Skeletal muscle cell (primary cell): Measurements from ENCODE around the gene MMRN2.
A peak's percentile ranks its signal among the peaks of the same experiment; 100 is the strongest.
"Not testable (repeated sequence)": the region's sequence is repeated elsewhere in the genome, so short reads cannot be mapped to it uniquely, and the experiment has no call there.

Experiments used
- DNase-seq: peaks from one replicate; pipeline ENCODE4 v3.0.0-alpha.2; 2010; ENCODE audit warnings: low read depth
- H3K4me3 ChIP-seq: 2 replicates; pipeline ENCODE4 v1.5.1; 2011; ENCODE audit warnings: low read depth, mild to moderate bottlenecking, control low read depth, low read length, moderate library complexity

MMRN2 gene

DNA sequence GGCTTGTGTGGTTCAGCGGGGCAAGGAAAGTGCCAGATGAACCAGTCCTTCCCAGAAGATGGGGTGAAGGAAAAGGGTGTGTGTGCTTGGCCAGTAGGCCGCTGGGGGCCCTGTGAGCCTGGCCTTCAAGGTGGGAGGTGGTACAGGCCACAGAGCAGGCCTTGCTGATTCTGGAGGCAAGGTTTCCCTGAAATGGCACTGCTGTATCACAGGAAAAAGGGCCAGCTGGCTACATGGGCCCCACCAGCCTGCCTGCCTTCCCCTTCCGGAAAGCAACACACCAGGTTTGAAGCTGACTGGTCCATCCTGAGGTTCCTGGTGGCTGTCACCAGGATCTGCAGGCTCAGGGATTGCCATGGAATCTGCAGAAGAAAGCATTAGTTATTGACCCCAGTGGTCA lies 12.5 kb downstream of the MMRN2 start:
- H3K4me3 ChIP-seq: no peak overlapping the region
- DNase-seq: no peak

DNA sequence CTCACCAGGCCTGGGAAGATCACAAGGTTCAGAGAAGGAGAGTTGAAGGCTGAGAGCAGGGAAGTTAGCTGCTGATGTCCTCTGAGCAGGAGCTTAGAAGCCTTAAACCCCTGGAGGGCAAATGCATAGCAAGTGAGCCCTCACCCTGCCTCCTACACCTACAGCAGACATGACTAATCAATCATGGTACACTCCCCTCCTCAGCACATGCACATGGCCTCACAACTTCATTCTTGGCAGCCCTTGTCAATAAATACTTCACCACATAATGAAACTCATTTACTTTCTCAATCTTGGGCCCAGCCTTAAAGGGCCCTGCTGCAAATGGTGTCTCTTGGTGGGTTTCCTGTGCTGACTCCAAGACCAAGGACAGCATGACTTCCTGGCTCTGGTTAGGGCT lies 12.9 kb downstream of the MMRN2 start:
- DNase-seq: no peak
- H3K4me3 ChIP-seq: no peak overlapping the region

DNA sequence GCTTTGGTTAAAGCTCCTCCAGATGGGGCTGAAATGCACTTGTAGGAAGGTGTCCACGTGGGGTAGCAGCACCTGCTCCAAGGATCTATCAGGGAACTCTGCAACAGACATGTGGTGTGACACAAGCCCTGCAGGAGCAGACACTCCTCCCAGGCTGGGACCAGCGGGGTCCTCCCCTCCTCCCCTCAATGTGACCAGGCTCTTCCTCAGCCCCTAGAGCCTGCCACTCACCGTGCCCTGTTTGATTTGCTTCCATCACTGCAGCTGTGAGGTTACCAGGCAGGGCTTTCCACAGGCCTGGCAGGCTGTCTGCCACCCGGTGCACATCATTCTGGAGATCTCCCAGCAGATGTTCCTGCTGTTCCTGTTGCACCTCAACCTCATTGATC lies 13.4 kb downstream of the MMRN2 start:
- H3K4me3 ChIP-seq: no peak overlapping the region
- no peak for DNase-seq

DNA sequence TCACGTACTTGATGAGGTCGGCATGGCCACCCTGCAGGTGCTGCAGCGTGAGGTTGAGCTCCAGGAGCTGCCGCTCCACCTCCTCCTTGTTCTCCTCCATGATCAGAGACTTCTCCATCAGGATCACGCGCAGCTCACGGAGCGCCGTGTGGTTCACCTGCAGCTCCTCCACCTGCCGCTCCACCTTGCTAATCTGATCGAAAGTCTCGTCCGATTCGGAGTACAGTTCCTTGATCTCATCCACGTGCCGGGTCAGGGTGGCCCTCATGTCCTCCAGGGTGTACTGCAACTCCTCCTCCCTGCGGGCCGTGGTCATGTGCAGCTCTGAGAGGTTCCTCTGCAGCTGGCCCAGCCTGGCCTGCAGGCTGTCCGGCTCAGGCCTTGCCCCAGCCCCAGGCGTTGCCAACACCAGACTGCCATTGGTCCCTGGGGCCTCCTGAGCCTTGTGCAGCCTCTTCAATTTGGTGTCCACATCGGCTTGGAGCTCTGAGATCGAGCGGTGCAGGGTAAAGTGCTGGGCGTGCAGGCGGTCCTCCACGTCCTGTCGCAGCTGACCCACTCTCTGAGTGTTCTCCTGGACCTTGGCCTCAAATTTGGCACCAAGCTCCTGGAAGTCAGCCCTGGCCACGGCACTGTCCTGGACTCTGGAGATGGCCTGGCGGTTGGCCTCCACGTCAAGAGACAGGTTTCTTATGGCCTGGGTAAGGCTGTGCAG lies 13.9 kb downstream of the MMRN2 start:
- DNase-seq: no peak
- H3K4me3 ChIP-seq: no peak overlapping the region

DNA sequence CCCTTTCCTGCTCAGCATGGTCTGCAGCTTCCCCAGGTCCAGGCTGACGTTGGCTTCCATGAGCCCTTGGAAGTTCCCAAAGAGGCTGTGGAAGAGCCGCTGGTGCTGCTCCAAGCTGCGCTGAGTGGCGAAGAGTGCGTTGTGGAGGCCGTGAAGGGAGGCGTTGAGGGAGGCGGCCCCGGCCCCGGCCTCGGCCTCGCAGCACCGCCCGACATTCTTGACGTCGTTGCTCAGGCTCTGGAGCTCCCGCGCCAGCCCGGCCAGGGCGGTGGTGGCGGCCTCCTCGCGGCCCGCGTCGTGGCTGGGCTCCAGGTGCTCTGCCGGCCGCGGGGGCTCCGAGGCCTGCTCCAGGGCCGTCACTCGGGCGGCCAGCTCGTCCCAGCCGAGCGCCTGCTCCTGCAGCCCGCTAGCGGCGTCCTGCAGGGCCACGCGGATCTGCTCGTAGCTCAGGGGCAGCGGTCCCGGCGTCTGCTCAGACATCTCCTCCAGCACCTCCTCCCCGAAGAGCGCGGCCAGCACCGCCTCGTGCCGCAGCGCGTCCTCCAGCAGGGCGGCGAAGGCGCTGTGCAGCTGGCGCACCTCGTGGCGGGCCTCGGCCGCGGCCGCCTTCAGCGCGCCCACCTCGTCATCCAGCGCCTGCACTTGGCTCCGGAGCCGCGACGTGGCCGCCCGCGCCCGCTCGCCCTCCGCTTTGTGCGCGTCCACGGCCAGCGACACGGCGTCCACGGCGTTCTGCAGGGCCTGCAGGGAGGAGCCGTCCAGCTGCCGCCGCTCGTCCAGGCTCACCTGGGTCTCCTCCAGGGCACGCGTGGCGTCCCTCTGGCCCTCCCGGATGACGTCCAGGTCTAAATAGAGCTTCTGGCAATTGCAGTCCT lies 14.7 kb downstream of the MMRN2 start:
- DNase-seq: no peak
- H3K4me3 ChIP-seq: no peak overlapping the region

DNA sequence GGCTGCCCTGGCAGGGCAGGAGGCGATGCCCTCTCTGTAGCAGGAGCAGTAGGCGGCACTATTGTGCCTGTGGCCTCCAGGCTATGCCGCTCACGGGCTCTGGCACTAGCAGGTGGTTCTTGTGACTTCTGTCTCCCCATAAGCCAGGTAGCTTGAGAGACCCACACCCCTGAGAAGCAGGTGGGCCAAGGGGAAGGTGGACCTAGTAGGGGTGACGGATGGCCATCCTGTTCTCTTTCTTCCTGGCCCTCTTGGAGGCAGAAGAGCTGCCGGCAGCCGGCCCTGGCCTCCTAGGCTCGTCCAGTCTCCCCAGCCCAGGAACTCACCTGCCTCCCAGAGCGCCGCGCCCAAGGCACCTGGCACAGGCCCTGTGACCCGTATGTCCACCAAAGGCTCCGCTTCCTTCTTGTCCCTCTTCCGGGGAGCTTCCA lies 15.4 kb downstream of the MMRN2 start:
- H3K4me3 ChIP-seq: no peak overlapping the region
- DNase-seq: no peak

DNA sequence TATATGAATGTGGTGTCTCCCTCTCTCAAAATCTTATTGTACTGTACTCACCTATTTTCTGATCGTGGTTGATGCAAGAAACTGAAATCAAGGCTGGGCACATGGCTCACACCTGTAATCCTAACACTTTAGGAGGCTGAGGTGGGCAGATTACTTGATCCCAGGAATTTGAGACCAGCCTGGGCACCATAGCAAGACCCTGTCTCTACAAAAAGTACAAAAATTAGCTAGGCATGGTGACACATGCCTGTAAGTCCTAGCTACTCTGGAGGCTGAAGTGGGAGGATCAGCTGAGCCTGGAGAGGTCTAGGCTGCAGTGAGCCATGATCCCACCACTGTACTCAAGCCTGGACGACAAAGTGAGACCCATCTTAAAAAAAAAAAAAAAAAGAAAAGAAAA lies 16.0 kb downstream of the MMRN2 start:
- no peak overlapping the region for H3K4me3 ChIP-seq
- no peak for DNase-seq

DNA sequence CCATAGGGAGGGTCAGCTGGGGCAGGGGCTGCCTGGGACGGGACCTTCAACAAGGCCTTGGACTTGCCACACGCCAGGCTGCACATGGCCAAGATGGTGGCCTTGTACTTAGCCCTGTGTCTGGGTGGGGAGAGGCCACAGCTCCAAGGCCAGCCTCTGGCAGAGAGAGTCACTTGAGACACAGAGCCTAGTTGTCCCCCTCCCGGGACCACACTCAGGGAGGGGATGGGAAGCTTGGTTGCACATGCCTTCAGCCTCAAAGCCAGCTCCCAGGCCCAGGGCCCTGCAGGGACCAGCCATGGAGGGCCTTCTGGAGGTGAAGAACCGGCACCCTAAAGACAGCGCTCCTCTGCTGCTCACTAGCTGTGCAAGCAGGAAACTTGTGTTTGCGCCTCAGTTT lies 16.7 kb downstream of the MMRN2 start:
- no peak overlapping the region for H3K4me3 ChIP-seq
- no peak for DNase-seq

DNA sequence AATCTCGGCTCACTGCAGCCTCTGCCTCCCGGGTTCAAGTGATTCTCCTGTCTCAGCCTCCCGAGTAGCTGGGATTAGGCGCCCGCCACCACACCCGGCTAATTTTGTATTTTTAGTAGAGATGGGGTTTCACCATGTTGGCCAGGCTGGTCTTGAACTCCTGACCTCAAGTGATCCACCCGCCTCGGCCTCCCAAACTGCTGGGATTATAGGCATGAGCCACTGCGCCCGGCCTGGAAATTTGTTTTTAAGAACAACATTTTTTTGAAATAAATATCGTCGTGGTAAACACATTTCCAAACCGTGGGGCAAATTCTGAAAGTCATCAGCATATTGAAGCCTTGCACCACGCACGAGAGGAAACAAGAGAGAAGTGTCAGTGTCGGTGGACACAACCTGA lies 17.3 kb downstream of the MMRN2 start:
- not testable (repeated sequence) for DNase-seq

DNA sequence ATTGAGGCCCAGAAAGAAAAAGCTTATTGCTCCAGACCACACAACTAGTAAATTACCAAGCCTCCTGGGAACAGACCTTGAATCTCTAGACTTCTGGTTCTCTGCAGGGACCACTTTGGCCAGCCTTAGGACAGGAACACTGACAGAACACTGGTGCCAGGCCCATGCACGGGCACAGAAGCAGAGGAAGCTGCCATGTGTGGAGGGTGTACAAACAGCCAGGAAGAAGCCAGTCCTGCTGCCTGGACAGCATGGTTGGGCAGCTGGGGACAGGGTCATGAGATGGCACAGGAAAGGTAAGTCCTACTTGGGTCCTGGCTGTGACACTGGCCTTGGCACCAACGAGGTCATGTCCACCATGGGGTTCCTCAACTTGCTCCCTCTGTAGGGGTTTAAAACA lies 19.2 kb downstream of the MMRN2 start:
- no peak overlapping the region for H3K4me3 ChIP-seq
- DNase-seq: no peak

More for the DNA sequence above, 17.3 kb downstream of the MMRN2 start:
- not testable (repeated sequence) for H3K4me3 ChIP-seq

DNA sequence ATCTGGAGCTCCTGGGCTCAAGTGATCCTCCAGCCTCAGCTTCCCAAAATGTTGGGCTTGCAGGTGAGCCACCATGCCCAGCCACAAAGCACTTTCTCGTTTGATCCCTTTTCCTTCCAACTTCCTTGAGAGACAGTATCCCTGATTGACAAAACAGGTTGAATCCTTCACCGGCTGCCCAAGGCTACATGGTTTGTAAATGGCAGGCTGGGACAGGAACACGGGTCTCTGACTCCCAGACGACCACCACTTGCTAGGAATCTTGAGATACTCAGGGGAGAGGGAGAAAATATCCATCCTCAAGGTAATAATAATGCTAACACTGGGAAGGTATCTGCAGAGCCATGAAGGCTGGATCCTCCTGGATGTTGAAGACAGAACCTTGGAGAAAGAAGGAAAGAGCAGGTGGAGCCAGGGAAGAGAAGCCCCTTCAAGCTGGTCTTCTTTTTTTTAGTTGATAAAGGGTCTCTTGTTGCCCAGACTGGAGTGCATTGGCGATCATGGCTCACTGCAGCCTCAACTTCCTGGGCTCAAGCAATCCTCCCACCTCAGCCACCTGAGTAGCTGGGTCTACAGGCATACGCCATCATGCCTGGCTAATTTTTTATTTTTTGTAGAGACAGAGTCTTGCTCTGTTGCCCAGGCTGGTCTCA lies 19.8 kb downstream of the MMRN2 start:
- no peak for DNase-seq
- no peak overlapping the region for H3K4me3 ChIP-seq

DNA sequence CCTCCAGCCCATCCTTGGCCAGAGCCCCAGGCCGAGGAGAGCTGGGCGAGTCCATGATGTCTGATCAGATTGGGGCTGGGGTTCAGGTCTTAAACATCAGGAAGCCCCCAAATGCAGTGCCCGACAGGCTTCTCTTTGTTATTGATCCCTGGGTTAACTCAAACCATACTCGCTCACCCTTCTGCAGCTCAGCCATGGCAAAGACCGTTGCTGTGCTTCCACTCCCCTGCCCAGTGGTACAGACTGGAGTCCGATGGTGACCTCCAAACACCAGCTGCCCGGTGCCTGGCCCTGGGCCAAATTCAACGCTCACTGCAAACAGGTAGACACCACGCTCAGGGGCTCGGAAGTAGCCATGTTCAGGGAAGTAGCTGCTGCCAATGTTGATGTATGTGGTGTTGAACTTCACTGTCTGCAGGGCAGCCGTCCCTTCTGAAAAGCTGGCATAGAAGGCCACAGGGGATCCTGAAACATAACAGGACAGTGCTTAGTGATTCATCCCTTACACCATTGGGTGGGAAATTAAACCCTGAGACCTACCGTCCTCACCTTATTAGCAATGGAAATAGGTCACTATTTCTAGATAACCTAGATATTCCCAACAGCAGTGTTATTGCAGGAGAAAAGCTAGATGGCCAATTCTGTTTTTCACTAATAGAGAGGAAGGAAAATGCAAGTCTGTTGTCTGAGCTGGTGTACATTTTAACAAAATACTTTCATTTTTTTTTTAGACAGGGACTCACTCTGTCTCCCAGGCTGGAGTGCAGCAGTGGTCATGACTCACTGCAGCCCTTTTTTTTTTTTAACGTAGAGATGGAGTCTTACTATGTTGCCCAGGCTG lies 20.5 kb downstream of the MMRN2 start:
- H3K4me3 ChIP-seq: no peak overlapping the region
- DNase-seq: no peak

DNA sequence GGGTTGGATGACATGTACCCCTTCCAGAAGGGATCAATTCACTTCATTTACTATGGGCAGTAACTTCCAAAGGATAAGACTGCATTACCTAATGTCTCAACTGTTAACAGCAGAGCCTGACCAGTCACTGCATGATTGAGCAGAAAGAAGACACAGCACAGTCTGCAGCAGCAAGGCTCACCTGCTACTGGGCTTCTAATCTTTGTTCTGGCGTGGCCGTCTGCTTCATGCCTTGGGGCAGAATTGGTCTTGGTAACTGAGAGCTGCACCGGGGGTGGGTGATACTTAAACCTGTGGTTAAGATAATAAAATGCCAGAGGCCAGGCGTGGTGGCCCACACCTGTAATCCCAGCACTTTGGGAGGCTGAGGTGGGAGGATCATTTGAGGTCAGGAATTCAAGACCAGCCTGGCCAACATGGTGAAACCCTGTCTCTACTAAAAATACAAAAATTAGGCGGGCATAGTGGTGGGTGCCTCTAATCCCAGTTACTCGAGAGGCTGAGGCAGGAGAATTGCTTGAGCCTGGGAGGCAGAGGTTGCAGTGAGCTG lies 23.2 kb downstream of the MMRN2 start:
- not testable (repeated sequence) for DNase-seq

DNA sequence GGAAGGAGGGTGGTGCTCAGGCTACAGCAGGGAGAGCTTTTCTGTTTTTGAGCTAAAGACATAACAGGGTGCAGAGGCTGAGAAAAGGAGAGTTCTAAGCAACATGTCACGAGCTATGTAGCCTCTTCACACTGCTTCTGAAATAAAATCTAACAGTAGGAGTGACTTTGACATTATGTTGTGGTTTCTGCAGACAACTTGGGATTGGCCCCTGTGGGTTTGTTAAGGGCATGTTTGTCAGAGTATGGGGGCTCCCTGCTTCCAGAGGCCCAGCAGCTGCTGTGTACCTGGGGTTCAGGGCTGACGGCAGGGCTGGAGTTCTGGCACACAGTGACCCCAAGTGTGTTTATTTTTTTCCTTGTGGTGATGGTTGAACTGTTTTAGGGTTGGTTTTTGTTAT lies 24.7 kb downstream of the MMRN2 start:
- H3K4me3 ChIP-seq: no peak overlapping the region
- no peak for DNase-seq

More for the DNA sequence above, 23.2 kb downstream of the MMRN2 start:
- not testable (repeated sequence) for H3K4me3 ChIP-seq

DNA sequence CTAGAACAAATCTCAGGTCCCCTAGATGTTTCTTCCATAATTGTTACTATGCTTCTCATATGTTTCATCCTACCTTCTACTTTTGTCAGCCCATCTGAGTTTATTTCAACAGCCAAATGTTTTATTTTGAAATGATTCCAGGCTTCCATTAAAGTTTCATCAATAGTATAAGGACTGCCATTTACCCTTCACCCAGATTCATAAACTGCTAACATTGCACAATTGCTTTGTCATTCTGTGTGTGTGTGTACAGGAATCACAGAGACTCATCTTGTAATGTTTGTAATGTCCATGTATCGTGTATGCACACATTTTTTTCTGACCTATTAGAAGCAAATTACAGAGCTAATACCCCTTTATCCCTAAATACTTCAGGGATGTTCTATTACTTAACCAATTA lies 25.5 kb downstream of the MMRN2 start:
- peak; percentile 75 for DNase-seq
- no peak overlapping the region for H3K4me3 ChIP-seq

DNA sequence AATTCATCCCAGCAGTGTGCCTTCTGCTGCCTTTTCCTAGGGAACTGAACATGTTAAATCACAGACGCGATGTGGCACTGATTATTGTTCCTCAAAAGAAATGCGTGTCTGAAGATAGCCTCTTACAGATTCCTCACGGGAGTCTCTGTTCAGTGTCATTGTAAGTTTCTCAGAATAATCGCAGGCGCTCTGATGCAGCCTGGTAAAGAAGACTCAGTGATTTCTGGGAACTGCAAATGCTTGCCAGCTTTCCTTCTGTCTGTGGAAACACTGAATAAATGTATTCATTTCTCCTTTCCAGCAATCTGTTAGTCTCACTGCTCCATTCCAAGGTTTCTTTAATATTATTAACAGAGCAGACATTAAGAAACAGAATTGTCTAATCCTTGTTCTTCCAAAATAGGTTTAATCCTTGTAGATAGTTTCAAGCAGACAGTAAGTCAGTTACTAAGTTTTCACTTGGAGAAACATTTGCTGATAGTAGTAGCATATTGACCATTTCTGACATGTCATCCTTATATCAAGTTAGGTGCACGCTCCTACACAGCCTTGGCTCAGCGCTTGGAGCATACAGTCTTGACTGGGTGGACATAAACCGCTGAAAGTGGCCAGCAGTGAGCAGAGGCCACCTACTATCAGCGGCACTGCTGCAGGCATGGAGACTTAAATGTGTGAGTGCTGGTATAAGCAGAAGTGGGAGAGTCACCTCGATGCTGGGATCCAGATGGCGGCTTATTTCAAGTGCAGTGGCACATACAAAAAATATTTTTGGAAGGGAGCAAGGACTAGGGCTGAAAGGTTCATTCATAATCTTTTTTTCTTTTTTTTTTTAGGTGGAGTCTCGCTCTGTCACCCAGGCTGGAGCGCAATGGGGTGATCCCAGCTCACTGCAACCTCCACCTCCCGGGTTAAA lies 27.7 kb downstream of the MMRN2 start:
- no peak overlapping the region for H3K4me3 ChIP-seq

DNA sequence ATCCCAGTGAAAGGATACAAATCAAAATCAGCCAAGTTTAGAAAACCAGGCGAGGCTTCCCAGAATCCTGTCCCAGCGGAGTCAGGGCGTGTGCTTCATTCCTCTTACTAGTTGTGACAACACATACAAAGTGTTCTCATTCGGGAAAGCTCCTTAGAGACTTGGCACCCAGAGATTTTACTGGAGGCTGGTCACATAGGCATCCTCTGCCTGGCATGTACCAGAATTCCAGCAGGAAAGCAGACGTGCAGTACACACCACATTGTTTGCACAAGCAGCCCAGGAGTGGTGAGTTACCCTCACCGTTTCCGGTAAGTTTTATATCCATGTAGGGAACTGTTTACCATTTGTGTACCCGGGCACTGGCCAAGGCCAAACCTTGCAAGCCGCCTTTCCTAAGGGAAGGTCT lies 34.9 kb downstream of the MMRN2 start:
- no peak overlapping the region for H3K4me3 ChIP-seq
- DNase-seq: no peak

More for the DNA sequence above, 27.7 kb downstream of the MMRN2 start:
- no peak for DNase-seq

DNA sequence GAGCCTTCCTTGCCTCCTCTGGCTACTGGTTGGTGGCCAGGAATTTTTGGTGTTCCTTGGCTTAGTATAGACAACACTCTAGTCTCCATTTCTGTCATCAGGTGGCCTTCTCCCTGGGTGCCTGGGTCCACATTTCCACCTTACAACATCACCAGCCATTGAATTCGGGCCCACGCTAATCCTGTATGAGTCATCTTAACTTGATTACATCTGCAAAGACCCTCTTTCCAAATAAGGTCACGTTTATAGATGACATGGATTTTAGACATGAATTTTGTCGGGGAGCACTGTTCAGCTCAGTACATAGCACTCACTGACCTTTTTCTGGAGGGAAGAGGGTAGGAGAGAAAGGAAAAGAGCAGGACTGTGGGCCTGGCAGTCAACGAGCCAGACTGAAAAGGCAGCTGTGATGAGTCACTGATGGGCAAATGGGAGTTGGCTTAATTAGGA lies 39.4 kb downstream of the MMRN2 start:
- no peak overlapping the region for H3K4me3 ChIP-seq
- DNase-seq: no peak
